Measurements from ENCODE around the gene SORCS2. TPM values are rescaled to one million over a fixed set of nuclear protein-coding genes. Genes with fewer than 3 reads are reported as not detected.

The SORCS2 gene
- total and polyA plus RNA-seq, 2 of the 4 experiments (the other 2 are of a cell fraction), result 0.36 to 0.62 TPM

- TF ChIP-seq NFE2L2 (IDR thresholded peaks at IDR 0.05; ENCODE audit: low read depth, low read length), result no peak
Measured at GRCh38 chr4:7198440-7199128, 6.2 kb downstream of the SORCS2 start (continued).

GRCh38 chr4:7199129-7199725 is 6.9 kb downstream of the SORCS2 start:
- ChIA-PET POLR2A (ENCODE audit: unreplicated experiment) (no interaction called here), CTCF (no interaction called here)
- H3K23ac ChIP-seq (ENCODE audit: low read depth, low read length), result no peak overlapping the region
- no TSS peak for BruUV-seq (replicated peaks)
- H4K5ac ChIP-seq (ENCODE audit: low read depth, low read length), result no peak overlapping the region
- no peaks in the 10 kb centered on the region; the same call in 1 of the 2 replicates for H3K9me1 ChIP-seq (ENCODE audit: insufficient read depth, low read length)
- H3K27ac ChIP-seq (ENCODE audit: insufficient read depth, low read length), result no peak overlapping the region
- intact Hi-C loops (cut with micrococcal nuclease), result loop anchor here (10.0 kb wide), 1 partner anchor 786 kb away; no protein-coding TSS in a partner anchor
- no peak overlapping the region for H4K8ac ChIP-seq (ENCODE audit: low read depth in 2 of 2, low read length in 2 of 2)
- DNase-seq (no peak), ATAC-seq (ENCODE audit: low read depth) (no peak)
- no peak overlapping the region for H3K14ac ChIP-seq (replicated peaks; ENCODE audit: low read depth, low read length)
- no peak overlapping the region for H3K18ac ChIP-seq (ENCODE audit: low read depth, low read length)
- WGBS, 2 experiments (ENCODE audit: extremely low coverage in 2 of 2, insufficient read length in 1 of 2), result 100% methylated on average over 4 of the region's 15 CpGs; no CpG with 5 or more reads in 1 of the 2 experiments
- H3K56ac ChIP-seq (ENCODE audit: extremely low read depth, insufficient read depth, low read length), result no peak overlapping the region
- no peak overlapping the region for H2BK15ac ChIP-seq (ENCODE audit: low read depth, low read length)
- H3K27me3 ChIP-seq (ENCODE audit: control insufficient read depth, insufficient read depth, low read length), result peaks cover 27% of the 10 kb centered on the region
- H4K91ac ChIP-seq (ENCODE audit: insufficient read depth, low read depth, low read length), result no peak overlapping the region
- H3K36me3 ChIP-seq (ENCODE audit: control insufficient read depth, insufficient read depth, low read length), result no peaks in the 10 kb centered on the region
- H2BK5ac ChIP-seq (ENCODE audit: low read depth, low read length, poor library complexity, severe bottlenecking), result no peak overlapping the region
- in situ Hi-C loops (cut with MboI; ENCODE audit: low sequenced_read_pairs), result loop anchor here (5.0 to 10.0 kb wide), 2 partner anchors 88 to 526 kb away; no protein-coding TSS in a partner anchor
- no peaks in the 10 kb centered on the region for H3K79me1 ChIP-seq (ENCODE audit: low read depth in 1 of 2, low read length in 2 of 2)
- no peak overlapping the region for H2AFZ ChIP-seq (replicated peaks; ENCODE audit: low read length, poor library complexity)
- H3K4me3 ChIP-seq (ENCODE audit: insufficient read depth, low read depth, low read length), result no peak overlapping the region
- H4K20me1 ChIP-seq (ENCODE audit: insufficient read depth, low read length), result no peaks in the 10 kb centered on the region; the same call in 1 of the 2 replicates
- no peak overlapping the region for H3K9ac ChIP-seq (ENCODE audit: low read depth, low read length)
- no peak overlapping the region for H3K4me2 ChIP-seq (ENCODE audit: low read depth, low read length)
- dilution Hi-C loops (cut with HindIII; ENCODE audit: low sequenced_read_pairs, unreplicated experiment), result no loop called here
- H2BK120ac ChIP-seq (ENCODE audit: low read depth, low read length), result no peak overlapping the region
- H3K4me1 ChIP-seq (ENCODE audit: control insufficient read depth, insufficient read depth, low read length), result peaks cover 3% of the 10 kb centered on the region; the same call in 1 of the 2 replicates
- no peak overlapping the region for H3K4ac ChIP-seq (ENCODE audit: low read depth, low read length)
- no peaks in the 10 kb centered on the region for H3K9me3 ChIP-seq (ENCODE audit: control insufficient read depth, insufficient read depth, low read length)
- H2BK20ac ChIP-seq (ENCODE audit: low read depth, low read length), result no peak overlapping the region
- H2AK5ac ChIP-seq (ENCODE audit: low read depth, low read length), result no peak overlapping the region
- H2AK9ac ChIP-seq (replicated peaks; ENCODE audit: low read depth, low read length, poor library complexity), result no peak overlapping the region
- TF ChIP-seq RCOR1 (IDR thresholded peaks at IDR 0.05; ENCODE audit: insufficient replicate concordance, low read length), result no peak
- no peak for TF ChIP-seq BHLHE40 (IDR thresholded peaks at IDR 0.05; ENCODE audit: low read depth, low read length)
- no peak for TF ChIP-seq MAZ (IDR thresholded peaks at IDR 0.05; ENCODE audit: borderline replicate concordance, low read depth, low read length)
- TF ChIP-seq ELK1 (IDR thresholded peaks at IDR 0.05; ENCODE audit: borderline replicate concordance, low read depth, low read length), result no peak
- no peak for TF ChIP-seq USF2 (IDR thresholded peaks at IDR 0.05; ENCODE audit: low read depth, low read length)
- TF ChIP-seq POLR2A (IDR thresholded peaks at IDR 0.05; ENCODE audit: low read depth, low read length), result no peak
- TF ChIP-seq RFX5 (IDR thresholded peaks at IDR 0.05; ENCODE audit: low read depth, low read length), result no peak
- no peak for TF ChIP-seq MAFK (IDR thresholded peaks at IDR 0.05; ENCODE audit: low read depth, low read length)
- no peak for TF ChIP-seq CTCF (conservative IDR thresholded peaks at IDR 0.05; ENCODE audit: low read depth, low read length)
- TF ChIP-seq FOS (IDR thresholded peaks at IDR 0.05; ENCODE audit: low read depth, low read length), result no peak
- no peak for TF ChIP-seq MXI1 (IDR thresholded peaks at IDR 0.05; ENCODE audit: borderline replicate concordance, low read depth, low read length)
